Mucosa of descending colon (tissue), 3 donors: ENCODE results near the gene MLPH. TPM values are rescaled to one million over a fixed set of nuclear protein-coding genes. Genes with fewer than 3 reads are reported as not detected.
A peak's percentile ranks its signal among the peaks of the same experiment; 100 is the strongest.

Source experiments
- ATAC-seq: fragments of 200-7000 bp; cut with Tn5 transposase; one replicate; pipeline ENCODE4 v1.9.1; 2020; ENCODE audit warnings: mild to moderate bottlenecking, moderate library complexity
- DNase-seq, 3 donors: peaks; one replicate each; pipeline ENCODE4 v3.0.0-alpha.2; 2020
- H3K36me3 ChIP-seq: fragments of 200-600 bp; one replicate; pipeline ENCODE4 v1.8.0; 2021; ENCODE audit warnings: low read depth, mild to moderate bottlenecking
- H3K4me1 ChIP-seq: fragments of 200-600 bp; one replicate; pipeline ENCODE4 v1.8.0; 2021; ENCODE audit warnings: low read depth, mild to moderate bottlenecking
- H3K4me3 ChIP-seq: fragments of 200-600 bp; one replicate; pipeline ENCODE4 v1.8.0; 2021; ENCODE audit warnings: mild to moderate bottlenecking
- H3K9me3 ChIP-seq: fragments of 200-600 bp; one replicate; pipeline ENCODE4 v1.8.0; 2021; ENCODE audit warnings: mild to moderate bottlenecking
- intact Hi-C, 2 donors: fragments of 100-400 bp; cut with DNase I in 1 of 2; cut with micrococcal nuclease in 1 of 2; formaldehyde crosslinking; loops; one replicate each; pipeline versions ENCODE4 v1.11.0 to v1.11.1; 2022; cut with DNase I, micrococcal nuclease
- total RNA-seq, 3 donors: library from RNA; stranded (reverse); fragmentation: NEBNext Ultra II Directional in 2 of 3; extraction: Animal tissue kit (Norgen Biotek cat#: 25700) in 2 of 3; gene quantifications; one replicate each; pipeline versions ENCODE4 v1.2.1 to v1.2.4, GENCODE V29; 2021 to 2023
- TF ChIP-seq, protein P1 (sequence below): fragments of 200-600 bp; IDR thresholded peaks from one replicate; pipeline ENCODE4 v1.8.0; 2022; ENCODE audit warnings: antibody characterized with exemption, mild to moderate bottlenecking
- donor health status: DM: no; HTN: no; CAD: no; lungs with moderate emphysema.
- donor health status: DM: no; HTN: no; CAD: no.
- donor health status: DM: no; HTN: yes; CAD: no.

The MLPH gene
- total RNA-seq, 3 donors from 2014 or later = 46.8 to 133 (median 121) TPM

DNA sequence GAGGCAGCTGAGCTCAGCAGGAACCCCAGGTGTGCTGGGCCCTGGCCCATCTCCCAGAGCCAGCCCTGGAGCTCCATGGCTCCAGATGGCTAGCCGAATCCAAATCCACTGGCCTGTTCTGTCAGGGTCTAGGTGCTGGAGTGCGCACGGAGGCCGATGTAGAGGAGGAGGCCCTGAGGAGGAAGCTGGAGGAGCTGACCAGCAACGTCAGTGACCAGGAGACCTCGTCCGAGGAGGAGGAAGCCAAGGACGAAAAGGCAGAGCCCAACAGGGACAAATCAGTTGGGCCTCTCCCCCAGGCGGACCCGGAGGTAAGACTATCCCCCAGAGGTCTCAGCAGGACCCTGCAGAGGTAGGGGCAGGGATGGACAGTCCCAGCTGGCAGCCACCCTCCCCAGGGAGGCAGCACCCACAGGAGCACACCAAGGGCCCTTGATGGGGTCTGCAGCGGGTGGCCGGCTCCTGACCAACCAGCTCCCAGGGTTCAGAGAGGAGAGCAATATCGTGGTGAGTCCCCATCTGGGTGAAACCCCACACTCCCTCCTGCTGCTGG lies 53.2 kb downstream of the MLPH start:
- Histone ChIP-seq H3K4me3 (no peak overlapping the region), H3K36me3 (no peaks in the 10 kb centered on the region), H3K4me1 (peaks cover 5% of the 10 kb centered on the region), H3K9me3 (no peaks in the 10 kb centered on the region)
- DNase-seq (no peak), ATAC-seq (peak; percentile 10)
- TF ChIP-seq, protein P1, sequence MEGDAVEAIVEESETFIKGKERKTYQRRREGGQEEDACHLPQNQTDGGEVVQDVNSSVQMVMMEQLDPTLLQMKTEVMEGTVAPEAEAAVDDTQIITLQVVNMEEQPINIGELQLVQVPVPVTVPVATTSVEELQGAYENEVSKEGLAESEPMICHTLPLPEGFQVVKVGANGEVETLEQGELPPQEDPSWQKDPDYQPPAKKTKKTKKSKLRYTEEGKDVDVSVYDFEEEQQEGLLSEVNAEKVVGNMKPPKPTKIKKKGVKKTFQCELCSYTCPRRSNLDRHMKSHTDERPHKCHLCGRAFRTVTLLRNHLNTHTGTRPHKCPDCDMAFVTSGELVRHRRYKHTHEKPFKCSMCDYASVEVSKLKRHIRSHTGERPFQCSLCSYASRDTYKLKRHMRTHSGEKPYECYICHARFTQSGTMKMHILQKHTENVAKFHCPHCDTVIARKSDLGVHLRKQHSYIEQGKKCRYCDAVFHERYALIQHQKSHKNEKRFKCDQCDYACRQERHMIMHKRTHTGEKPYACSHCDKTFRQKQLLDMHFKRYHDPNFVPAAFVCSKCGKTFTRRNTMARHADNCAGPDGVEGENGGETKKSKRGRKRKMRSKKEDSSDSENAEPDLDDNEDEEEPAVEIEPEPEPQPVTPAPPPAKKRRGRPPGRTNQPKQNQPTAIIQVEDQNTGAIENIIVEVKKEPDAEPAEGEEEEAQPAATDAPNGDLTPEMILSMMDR = no peak
- intact Hi-C loops = no loop called here

DNA sequence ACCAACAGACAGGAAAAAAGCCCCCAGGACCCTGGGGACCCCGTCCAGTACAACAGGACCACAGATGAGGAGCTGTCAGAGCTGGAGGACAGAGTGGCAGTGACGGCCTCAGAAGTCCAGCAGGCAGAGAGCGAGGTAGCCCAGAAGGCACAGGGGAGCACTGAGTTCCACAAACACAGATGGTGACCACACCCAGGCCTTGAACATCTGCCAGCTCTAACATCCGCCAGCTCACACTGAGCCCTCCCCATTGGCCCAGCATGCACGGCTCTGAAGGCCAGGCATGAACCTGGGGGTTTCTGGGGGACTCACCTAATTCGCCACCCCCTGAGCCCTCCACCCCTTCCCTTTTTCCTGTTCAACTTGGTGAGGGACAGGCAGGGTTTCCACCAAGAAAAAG lies 53.8 kb downstream of the MLPH start:
- DNase-seq = peak; percentile 74 to 88 (median 82)
- H3K36me3 ChIP-seq = no peaks in the 10 kb centered on the region
- ATAC-seq = peak; percentile 95

DNA sequence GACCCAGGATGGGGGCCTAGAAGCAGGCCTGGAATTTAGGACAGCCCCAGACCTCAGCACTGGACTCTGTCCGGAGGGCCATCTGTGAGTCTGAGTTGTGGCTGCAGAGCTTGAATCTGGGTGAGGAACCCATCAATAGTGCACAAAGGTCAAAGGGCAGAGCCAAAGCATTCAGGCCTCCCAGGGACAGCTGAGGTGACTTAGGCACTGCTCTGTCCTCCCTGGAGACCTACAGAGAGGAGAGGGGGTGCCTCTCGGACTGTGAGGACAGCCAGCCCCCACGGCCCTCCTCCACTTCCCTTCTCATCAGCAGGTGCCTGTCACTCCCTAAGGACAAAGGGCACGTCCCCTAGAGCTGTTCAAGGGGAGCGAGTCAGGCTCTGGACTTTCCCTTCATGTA lies 54.2 kb downstream of the MLPH start:
- DNase-seq (no peak), ATAC-seq (peak; percentile 24)
- H3K9me3 ChIP-seq = no peaks in the 10 kb centered on the region
- H3K4me3 ChIP-seq = no peak overlapping the region
- intact Hi-C loops = no loop called here
- TF ChIP-seq, protein P1 = no peak
- peaks cover 5% of the 10 kb centered on the region for H3K4me1 ChIP-seq
- no peaks in the 10 kb centered on the region for H3K36me3 ChIP-seq

More for the DNA sequence above, 53.8 kb downstream of the MLPH start:
- H3K9me3 ChIP-seq = no peaks in the 10 kb centered on the region
- TF ChIP-seq, protein P1 = no peak
- intact Hi-C loops = no loop called here
- H3K4me3 ChIP-seq = no peak overlapping the region
- peaks cover 5% of the 10 kb centered on the region for H3K4me1 ChIP-seq

DNA sequence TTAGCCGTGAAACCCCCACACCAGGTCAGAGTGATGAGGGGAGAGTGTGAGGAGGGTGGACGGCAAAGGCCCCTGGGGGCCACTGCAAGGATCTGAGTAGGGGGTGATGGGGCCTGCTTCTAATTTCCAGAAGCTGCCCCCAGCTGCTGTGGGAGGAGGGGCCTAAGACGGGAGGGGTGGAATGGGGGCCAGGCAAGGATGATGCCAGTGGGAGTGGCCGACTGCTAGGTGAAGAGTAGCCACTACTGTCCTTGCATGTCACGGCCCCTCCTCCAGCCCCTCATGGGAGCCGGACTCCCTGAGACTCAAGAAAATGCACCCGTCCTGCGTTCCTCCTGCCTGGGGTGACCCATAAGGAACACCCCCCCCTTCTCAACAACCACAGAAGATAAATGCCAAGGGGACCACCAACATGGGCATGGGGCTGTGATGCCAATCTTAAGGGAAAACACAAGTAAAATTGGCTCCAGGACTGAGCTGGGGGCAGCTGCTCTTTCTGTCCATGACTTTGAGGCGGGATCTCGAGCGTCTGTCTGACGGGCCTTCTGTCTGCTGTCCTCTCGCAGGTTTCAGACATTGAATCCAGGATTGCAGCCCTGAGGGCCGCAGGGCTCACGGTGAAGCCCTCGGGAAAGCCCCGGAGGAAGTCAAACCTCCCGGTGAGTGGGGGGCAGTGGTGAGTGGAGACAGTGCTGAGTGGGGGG lies 55.1 kb downstream of the MLPH start:
- no peak for ATAC-seq
- no peaks in the 10 kb centered on the region for H3K36me3 ChIP-seq
- intact Hi-C loops = no loop called here
- H3K9me3 ChIP-seq = no peaks in the 10 kb centered on the region
- DNase-seq = no peak
- H3K4me1 ChIP-seq = peaks cover 5% of the 10 kb centered on the region
- TF ChIP-seq, protein P1 = no peak
- no peak overlapping the region for H3K4me3 ChIP-seq

DNA sequence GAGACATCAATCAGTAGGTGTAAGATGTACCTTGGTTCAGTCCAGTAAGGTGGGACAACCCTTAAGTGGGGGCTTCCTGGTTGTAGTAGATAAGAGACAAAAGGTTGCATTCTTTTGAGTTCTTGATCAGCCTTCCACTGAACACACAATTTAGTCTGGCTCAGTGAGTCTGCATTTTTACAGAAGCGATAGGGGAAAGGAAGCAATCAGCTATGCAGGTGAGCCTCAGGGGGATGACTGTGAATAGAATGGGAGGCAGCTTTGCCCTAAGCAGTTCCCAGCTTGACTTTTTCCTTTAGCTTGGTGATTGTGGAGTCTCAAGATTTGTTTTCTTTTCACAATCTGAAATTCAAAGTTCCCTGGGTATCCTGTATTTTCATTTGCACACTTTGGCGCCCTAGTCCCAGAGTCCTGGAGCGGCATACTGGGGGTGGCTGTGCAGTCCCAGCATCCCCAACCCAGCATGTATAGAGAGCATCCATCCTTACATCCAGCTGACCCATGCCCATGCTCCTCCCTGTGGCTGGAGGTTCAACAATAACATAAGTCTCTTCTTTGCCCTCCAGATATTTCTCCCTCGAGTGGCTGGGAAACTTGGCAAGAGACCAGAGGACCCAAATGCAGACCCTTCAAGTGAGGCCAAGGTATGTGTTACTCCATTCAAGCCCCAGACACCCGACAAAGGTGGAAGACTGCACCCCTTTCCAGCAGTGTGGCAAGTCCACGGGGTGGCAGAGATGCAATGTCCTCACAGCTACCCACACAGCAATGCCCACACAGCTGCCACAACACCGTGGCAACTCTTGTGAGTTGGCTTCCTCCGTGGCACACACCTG lies 59.2 kb downstream of the MLPH start:
- Histone ChIP-seq H3K36me3 (no peaks in the 10 kb centered on the region), H3K4me3 (no peak overlapping the region), H3K9me3 (no peaks in the 10 kb centered on the region), H3K4me1 (peaks cover under 1% of the 10 kb centered on the region)
- no peak for ATAC-seq
- TF ChIP-seq, protein P1 = no peak
- intact Hi-C loops = no loop called here
- DNase-seq = no peak
